ENCODE results near the gene ANLN. TPM values are rescaled to one million over a fixed set of nuclear protein-coding genes. Genes with fewer than 3 reads are reported as not detected.
"Not testable (repeated sequence)": the region's sequence is repeated elsewhere in the genome, so short reads cannot be mapped to it uniquely, and the experiment has no call there.

Gene ANLN
- total and polyA plus RNA-seq, 3 experiments from 2014 or later = 0.25 to 31.0 (median 29.1) TPM

DNA sequence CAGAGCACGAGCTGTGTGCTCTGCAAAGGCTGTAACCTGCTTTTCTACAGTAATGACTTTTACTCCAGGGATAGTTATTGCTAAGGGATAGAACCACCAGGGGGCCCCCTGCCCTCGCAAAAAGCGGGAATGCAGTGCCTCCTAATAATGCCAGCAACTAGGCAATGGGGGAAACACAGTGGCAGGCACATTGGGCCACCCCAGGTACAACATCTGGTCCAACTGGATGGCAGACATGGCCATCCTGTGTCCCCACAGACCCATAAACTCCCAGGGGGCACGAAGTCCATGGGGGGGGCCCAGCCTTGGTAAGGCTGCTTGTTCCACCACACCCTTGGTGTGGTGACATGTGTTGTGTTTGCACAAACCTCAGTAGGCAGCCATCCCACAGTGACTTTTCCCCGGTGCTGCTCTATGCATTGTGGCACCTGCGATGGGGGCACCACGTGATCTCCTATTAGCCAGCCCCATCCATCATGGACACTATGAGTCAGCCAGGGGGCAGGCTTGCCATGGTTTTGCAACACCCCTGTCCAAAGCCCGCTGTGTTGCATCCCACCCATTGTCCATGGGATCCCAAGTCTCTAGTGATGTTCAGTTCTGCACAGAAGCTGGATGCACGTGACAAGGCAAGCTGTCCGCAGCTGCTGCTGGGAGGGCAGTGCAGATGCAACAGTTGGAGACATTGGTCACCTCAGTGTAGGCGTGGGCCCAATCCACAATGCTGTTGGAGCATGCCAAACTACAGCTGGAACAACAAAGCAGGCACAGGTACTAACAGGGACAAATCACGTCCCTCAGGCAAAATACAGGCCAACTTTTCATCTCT lies 84.0 kb downstream of the ANLN start:
- no peak for DNase-seq
- Mint-ChIP-seq H3K4me1 (peaks cover 6 to 10% (median 9%) of the 10 kb centered on the region in 3 donors), H3K27me3 (peaks cover 0 to 1% of the 10 kb centered on the region in 2 donors), H3K27ac (no peak overlapping the region), H3K9me3 (no peaks in the 10 kb centered on the region), H3K36me3 (no peaks in the 10 kb centered on the region), H3K4me3 (no peak overlapping the region)
- H3K9me3 ChIP-seq (ENCODE audit: low read length) = no peaks in the 10 kb centered on the region
- ChIA-PET POLR2A (no interaction called here), CTCF (interaction anchor here (0.9 to 1.1 kb wide), 4 partner anchors 10 to 725 kb away, joined by 3 read pairs; no protein-coding TSS in a partner anchor)
- H3K4me3 ChIP-seq (ENCODE audit: low read length) = no peak overlapping the region
- H3K27ac ChIP-seq (ENCODE audit: low read depth, low read length) = no peak overlapping the region
- no peaks in the 10 kb centered on the region for H3K36me3 ChIP-seq (ENCODE audit: insufficient read depth, low read length)
- no peaks in the 10 kb centered on the region for H3K4me1 ChIP-seq (ENCODE audit: insufficient read depth, low read length)
- no peaks in the 10 kb centered on the region for H3K27me3 ChIP-seq (ENCODE audit: insufficient read depth, low read length, poor library complexity, severe bottlenecking)

DNA sequence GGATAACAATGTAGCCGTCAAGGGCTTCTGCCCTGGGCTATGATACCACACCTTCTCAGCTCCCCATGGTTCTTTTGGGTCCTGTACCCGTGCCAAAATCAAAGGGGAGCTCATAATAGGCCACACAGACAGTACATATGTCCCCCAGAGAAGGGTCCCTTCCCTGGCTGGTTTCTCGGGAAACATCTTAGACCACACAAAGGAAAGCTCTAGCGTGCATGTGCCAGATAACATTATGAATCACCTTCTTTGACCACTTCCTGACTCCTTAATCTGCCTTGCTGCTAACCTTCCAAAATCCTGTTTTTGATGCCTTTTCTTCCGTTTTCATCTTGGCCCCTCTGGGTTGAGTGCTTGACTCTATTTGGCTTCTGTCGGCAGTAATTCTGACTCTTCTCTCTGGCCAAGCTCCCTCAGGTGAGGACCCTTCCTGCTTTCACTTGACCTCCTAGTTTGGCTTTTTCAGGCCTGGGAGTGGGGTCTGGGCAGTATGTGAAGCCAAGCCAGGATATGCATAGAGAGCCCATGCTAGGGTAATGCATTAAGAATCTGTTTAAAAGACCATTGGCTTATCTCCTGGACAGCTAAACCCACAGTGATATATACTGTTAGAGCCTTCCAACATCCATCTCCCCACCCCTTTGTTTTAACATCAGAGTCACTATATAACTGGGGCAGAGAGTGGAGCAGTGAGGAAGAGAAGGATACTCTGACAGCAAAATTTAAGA lies 84.8 kb downstream of the ANLN start:
- H3K9me3 Mint-ChIP-seq = no peaks in the 10 kb centered on the region
- no peak overlapping the region for H3K4me3 Mint-ChIP-seq
- Histone ChIP-seq H3K27me3 (ENCODE audit: insufficient read depth, low read length, poor library complexity, severe bottlenecking) (no peaks in the 10 kb centered on the region), H3K27ac (ENCODE audit: low read depth, low read length) (no peak overlapping the region), H3K9me3 (ENCODE audit: low read length) (no peaks in the 10 kb centered on the region), H3K4me1 (ENCODE audit: insufficient read depth, low read length) (no peaks in the 10 kb centered on the region), H3K4me3 (ENCODE audit: low read length) (no peak overlapping the region), H3K36me3 (ENCODE audit: insufficient read depth, low read length) (no peaks in the 10 kb centered on the region)
- no peak for DNase-seq
- H3K4me1 Mint-ChIP-seq = peaks cover 6 to 10% (median 9%) of the 10 kb centered on the region in 3 donors
- no peaks in the 10 kb centered on the region for H3K27me3 Mint-ChIP-seq
- CTCF ChIA-PET = interaction anchor here (0.9 to 1.1 kb wide), 2 partner anchors 197 to 708 kb away, joined by 3 read pairs; no protein-coding TSS in a partner anchor
- H3K27ac Mint-ChIP-seq = peak overlapping the region in 1 of 8 donors; percentile 18
- peaks cover 0 to 4% (median under 1%) of the 10 kb centered on the region in 3 donors for H3K36me3 Mint-ChIP-seq
- POLR2A ChIA-PET = no interaction called here

DNA sequence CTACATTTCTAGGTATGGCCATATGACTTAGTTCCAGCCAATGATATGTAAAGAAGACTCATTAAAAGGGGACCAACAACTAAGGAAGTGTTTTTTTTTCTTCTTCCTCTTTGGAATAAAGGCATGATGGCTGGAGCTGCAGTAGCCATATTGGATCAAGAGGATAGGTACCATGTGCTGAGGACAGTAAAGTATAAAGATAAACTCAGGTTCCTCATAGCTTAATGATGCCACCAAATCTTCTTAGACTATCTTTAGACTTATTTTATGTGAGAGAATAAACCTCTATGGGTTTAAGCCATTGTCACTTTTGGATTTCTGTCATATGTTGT lies 85.3 kb downstream of the ANLN start:
- ChIA-PET POLR2A (no interaction called here), CTCF (no interaction called here)
- Histone ChIP-seq H3K36me3 (ENCODE audit: insufficient read depth, low read length) (no peaks in the 10 kb centered on the region), H3K4me1 (ENCODE audit: insufficient read depth, low read length) (no peaks in the 10 kb centered on the region), H3K27ac (ENCODE audit: low read depth, low read length) (no peak overlapping the region), H3K4me3 (ENCODE audit: low read length) (no peak overlapping the region), H3K9me3 (ENCODE audit: low read length) (no peaks in the 10 kb centered on the region), H3K27me3 (ENCODE audit: insufficient read depth, low read length, poor library complexity, severe bottlenecking) (no peaks in the 10 kb centered on the region)
- peaks cover 7 to 15% (median 9%) of the 10 kb centered on the region in 3 donors for H3K4me1 Mint-ChIP-seq
- H3K9me3 Mint-ChIP-seq = peaks cover 0 to 5% (median 1%) of the 10 kb centered on the region in 5 donors
- no peak overlapping the region for H3K4me3 Mint-ChIP-seq
- no peaks in the 10 kb centered on the region for H3K27me3 Mint-ChIP-seq
- H3K36me3 Mint-ChIP-seq = peaks cover 0 to 4% (median 4%) of the 10 kb centered on the region in 3 donors
- DNase-seq = no peak
- H3K27ac Mint-ChIP-seq = no peak overlapping the region

DNA sequence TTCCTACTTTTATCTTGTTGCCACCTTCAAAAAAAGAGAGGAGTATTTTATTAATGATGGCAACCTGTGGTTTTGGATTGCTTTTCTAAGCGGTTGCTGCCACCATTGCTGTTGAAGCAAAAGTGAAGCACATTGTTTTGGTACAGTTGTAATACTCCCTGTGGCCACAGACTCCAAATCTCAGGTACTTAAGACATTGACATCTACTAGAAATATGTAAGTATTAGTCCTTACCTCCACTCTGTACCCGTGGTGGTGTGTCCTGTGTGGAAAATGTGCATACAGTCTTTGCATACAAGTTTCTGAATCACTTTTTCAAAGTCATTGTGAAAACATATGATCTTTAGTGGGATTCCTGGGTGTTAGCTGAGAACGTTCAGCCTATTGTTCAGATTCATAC lies 85.7 kb downstream of the ANLN start:
- H3K4me3 Mint-ChIP-seq = no peak overlapping the region
- H3K36me3 Mint-ChIP-seq = peaks cover 0 to 4% (median 4%) of the 10 kb centered on the region in 3 donors
- peaks cover 9 to 19% (median 10%) of the 10 kb centered on the region in 3 donors for H3K4me1 Mint-ChIP-seq
- CTCF ChIA-PET = no interaction called here
- Histone ChIP-seq H3K4me1 (ENCODE audit: insufficient read depth, low read length) (no peaks in the 10 kb centered on the region), H3K4me3 (ENCODE audit: low read length) (no peak overlapping the region), H3K27ac (ENCODE audit: low read depth, low read length) (no peak overlapping the region), H3K36me3 (ENCODE audit: insufficient read depth, low read length) (no peaks in the 10 kb centered on the region), H3K27me3 (ENCODE audit: insufficient read depth, low read length, poor library complexity, severe bottlenecking) (no peaks in the 10 kb centered on the region), H3K9me3 (ENCODE audit: low read length) (no peaks in the 10 kb centered on the region)
- no peak for DNase-seq
- H3K9me3 Mint-ChIP-seq = peaks cover 0 to 5% (median 2%) of the 10 kb centered on the region in 5 donors
- H3K27me3 Mint-ChIP-seq = no peaks in the 10 kb centered on the region
- H3K27ac Mint-ChIP-seq = peak overlapping the region in 1 of 8 donors; percentile 29
- POLR2A ChIA-PET = no interaction called here

DNA sequence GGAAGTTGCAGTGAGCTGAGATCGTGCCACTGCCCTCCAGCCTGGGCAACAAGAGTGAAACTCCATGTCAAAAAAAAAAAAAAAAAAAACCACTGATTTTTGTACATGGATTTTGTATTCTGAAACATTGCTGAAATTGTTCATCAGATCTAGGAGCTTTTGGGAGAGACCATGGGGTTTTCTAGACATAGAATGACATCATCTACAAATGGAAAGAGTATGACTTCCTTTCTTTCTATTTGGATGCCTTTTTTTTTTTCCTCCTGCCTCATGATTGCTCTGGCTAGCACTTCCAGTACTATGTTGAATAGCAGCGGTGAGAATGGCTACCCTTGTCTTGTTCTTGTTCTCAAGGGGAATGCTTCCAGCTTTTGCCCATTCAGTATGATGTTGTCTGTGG lies 89.1 kb downstream of the ANLN start:
- H3K27ac Mint-ChIP-seq = no peak overlapping the region
- ChIA-PET POLR2A (no interaction called here), CTCF (interaction anchor here (2.4 kb wide), 1 partner anchor 9 kb away, joined by 7 read pairs; no protein-coding TSS in a partner anchor)
- H3K9me3 Mint-ChIP-seq = peaks cover 0 to 5% (median 2%) of the 10 kb centered on the region in 5 donors
- Histone ChIP-seq H3K9me3 (ENCODE audit: low read length) (no peaks in the 10 kb centered on the region), H3K36me3 (ENCODE audit: insufficient read depth, low read length) (no peaks in the 10 kb centered on the region), H3K27me3 (ENCODE audit: insufficient read depth, low read length, poor library complexity, severe bottlenecking) (no peaks in the 10 kb centered on the region), H3K27ac (ENCODE audit: low read depth, low read length) (no peak overlapping the region), H3K4me3 (ENCODE audit: low read length) (no peak overlapping the region), H3K4me1 (ENCODE audit: insufficient read depth, low read length) (no peaks in the 10 kb centered on the region)
- H3K27me3 Mint-ChIP-seq = no peaks in the 10 kb centered on the region
- DNase-seq = no peak
- H3K4me1 Mint-ChIP-seq = peaks cover 9 to 19% (median 10%) of the 10 kb centered on the region in 3 donors
- no peak overlapping the region for H3K4me3 Mint-ChIP-seq
- H3K36me3 Mint-ChIP-seq = peaks cover 0 to 14% (median 4%) of the 10 kb centered on the region in 3 donors

DNA sequence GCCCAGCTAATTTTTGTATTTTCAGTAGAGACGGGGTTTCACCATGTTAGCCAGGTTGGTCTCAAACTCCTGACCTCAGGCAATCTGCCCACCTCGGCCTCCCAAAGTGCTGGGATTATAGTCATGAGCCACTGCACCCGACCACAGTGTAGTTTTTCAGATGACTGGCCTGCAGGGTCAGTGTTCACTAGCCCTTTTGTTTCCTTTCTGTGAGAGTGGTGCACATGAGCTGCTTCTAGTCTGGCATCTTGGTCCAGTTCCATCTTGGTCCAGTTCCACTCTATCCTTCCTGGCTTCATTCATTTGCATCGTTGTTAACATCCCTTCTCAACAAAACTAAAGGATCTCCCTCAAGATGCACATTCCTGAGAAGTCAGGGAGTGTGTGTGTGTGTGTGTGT lies 94.2 kb downstream of the ANLN start:
- DNase-seq; H3K27ac ChIP-seq (ENCODE audit: low read depth, low read length); H3K4me3 ChIP-seq (ENCODE audit: low read length); H3K4me1 ChIP-seq (ENCODE audit: insufficient read depth, low read length); POLR2A ChIA-PET; H3K9me3 Mint-ChIP-seq; H3K27me3 Mint-ChIP-seq; H3K27ac Mint-ChIP-seq; H3K9me3 ChIP-seq (ENCODE audit: low read length); H3K27me3 ChIP-seq (ENCODE audit: insufficient read depth, low read length, poor library complexity, severe bottlenecking); H3K36me3 ChIP-seq (ENCODE audit: insufficient read depth, low read length); H3K4me3 Mint-ChIP-seq: not testable (repeated sequence)
- H3K4me1 Mint-ChIP-seq = peaks cover 0 to 13% (median 5%) of the 10 kb centered on the region in 3 donors
- CTCF ChIA-PET = interaction anchor here (1.8 kb wide), 1 partner anchor 187 kb away, joined by 8 read pairs; no protein-coding TSS in a partner anchor
- peaks cover 0 to 13% (median 7%) of the 10 kb centered on the region in 3 donors for H3K36me3 Mint-ChIP-seq

DNA sequence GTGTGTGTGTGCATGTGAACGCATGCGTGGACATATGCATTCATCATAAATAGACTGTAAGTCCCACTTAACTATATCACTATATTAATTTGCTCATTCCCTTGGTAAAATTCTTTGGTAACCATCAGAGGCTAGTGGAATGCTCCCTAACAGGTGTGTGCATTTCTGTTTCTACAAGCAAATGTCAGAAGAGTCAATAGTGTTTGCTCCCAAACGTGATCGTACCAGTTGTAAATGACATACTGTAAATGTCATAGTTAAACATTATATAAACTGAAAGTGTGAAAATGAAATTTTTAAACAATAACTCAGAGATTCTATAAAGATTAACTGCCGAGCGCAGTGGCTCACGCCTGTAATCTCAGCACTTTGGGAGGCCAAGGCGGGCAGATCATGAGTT lies 94.6 kb downstream of the ANLN start:
- Histone ChIP-seq H3K4me1 (ENCODE audit: insufficient read depth, low read length) (no peaks in the 10 kb centered on the region), H3K4me3 (ENCODE audit: low read length) (no peak overlapping the region), H3K9me3 (ENCODE audit: low read length) (no peaks in the 10 kb centered on the region), H3K27me3 (ENCODE audit: insufficient read depth, low read length, poor library complexity, severe bottlenecking) (no peaks in the 10 kb centered on the region), H3K36me3 (ENCODE audit: insufficient read depth, low read length) (no peaks in the 10 kb centered on the region), H3K27ac (ENCODE audit: low read depth, low read length) (no peak overlapping the region)
- peaks cover 0 to 13% (median 5%) of the 10 kb centered on the region in 3 donors for H3K4me1 Mint-ChIP-seq
- no peak overlapping the region for H3K4me3 Mint-ChIP-seq
- peaks cover 0 to 10% (median 7%) of the 10 kb centered on the region in 3 donors for H3K36me3 Mint-ChIP-seq
- H3K9me3 Mint-ChIP-seq = peaks cover 0 to 5% (median 2%) of the 10 kb centered on the region in 5 donors
- peaks cover 0 to 3% of the 10 kb centered on the region in 2 donors for H3K27me3 Mint-ChIP-seq
- ChIA-PET CTCF (interaction anchor here (1.8 kb wide), 1 partner anchor 187 kb away, joined by 8 read pairs; no protein-coding TSS in a partner anchor), POLR2A (no interaction called here)
- H3K27ac Mint-ChIP-seq = no peak overlapping the region
- no peak for DNase-seq

DNA sequence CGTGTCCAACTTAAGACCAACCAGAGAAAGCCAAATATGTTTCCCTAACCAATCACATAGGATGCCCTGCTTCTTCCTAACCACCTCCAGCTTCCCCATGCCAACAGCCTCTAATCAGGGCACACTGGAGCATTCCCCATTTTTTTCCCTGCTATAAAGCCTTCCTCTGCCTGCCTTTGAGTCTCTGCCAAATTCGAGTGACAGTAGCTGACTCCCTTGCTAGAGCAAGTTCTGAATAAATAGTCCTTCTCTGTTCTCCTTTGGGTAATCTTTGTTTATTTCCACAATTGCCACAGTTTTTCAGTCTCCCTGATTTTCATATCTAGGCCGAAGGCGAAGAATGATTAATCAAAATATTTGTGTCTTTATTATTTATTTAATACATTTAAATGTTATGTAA lies 96.7 kb downstream of the ANLN start:
- H3K36me3 ChIP-seq (ENCODE audit: insufficient read depth, low read length) = no peaks in the 10 kb centered on the region
- no peak overlapping the region for H3K27ac Mint-ChIP-seq
- H3K27me3 Mint-ChIP-seq = peaks cover 0 to 3% of the 10 kb centered on the region in 2 donors
- H3K9me3 Mint-ChIP-seq = peaks cover 0 to 2% (median 0%) of the 10 kb centered on the region in 5 donors
- H3K4me3 Mint-ChIP-seq = no peak overlapping the region
- H3K4me1 ChIP-seq (ENCODE audit: insufficient read depth, low read length) = no peaks in the 10 kb centered on the region
- H3K9me3 ChIP-seq (ENCODE audit: low read length) = no peaks in the 10 kb centered on the region
- H3K36me3 Mint-ChIP-seq = peaks cover 0 to 3% (median 2%) of the 10 kb centered on the region in 3 donors
- peaks cover 0 to 4% (median 2%) of the 10 kb centered on the region in 3 donors for H3K4me1 Mint-ChIP-seq
- ChIA-PET POLR2A (no interaction called here), CTCF (interaction anchor here (1.4 to 7.6 kb wide), 3 partner anchors 184 to 713 kb away, joined by 6 to 87 read pairs (median 55); no protein-coding TSS in a partner anchor)
- no peak overlapping the region for H3K27ac ChIP-seq (ENCODE audit: low read depth, low read length)
- no peaks in the 10 kb centered on the region for H3K27me3 ChIP-seq (ENCODE audit: insufficient read depth, low read length, poor library complexity, severe bottlenecking)
- no peak for DNase-seq
- no peak overlapping the region for H3K4me3 ChIP-seq (ENCODE audit: low read length)
